ENCODE measurements around the gene ANKUB1. TPM values are rescaled to one million over a fixed set of nuclear protein-coding genes. Genes with fewer than 3 reads are reported as not detected.

Gene ANKUB1
- total and polyA plus RNA-seq, 8 donors = not detected

DNA sequence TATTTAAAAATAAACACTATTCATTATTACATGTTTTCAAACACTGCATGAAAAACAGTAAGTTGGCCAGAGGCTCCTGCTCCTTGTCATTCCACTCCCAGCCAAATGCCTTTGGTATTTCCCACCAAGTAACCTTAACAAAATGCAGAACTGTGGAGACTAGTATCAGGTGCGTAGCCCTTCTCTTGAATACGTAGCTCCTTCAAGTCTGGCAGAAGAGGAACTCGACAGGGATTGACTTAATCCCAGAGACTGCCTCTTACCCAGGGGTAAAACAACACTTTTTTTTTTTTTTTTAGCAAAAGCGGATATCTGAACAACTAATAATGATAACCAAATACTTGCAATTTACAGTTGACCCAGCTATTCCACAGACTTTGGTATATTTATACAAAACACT lies 40.8 kb downstream of the ANKUB1 start:
- no peaks in the 10 kb centered on the region for H3K27me3 ChIP-seq
- TF ChIP-seq POLR2A (IDR thresholded peaks at IDR 0.05) (no peak), POLR2AphosphoS5 (IDR thresholded peaks at IDR 0.05) (no peak), EP300 (IDR thresholded peaks at IDR 0.05) (no peak)
- TF ChIP-seq, protein P1, sequence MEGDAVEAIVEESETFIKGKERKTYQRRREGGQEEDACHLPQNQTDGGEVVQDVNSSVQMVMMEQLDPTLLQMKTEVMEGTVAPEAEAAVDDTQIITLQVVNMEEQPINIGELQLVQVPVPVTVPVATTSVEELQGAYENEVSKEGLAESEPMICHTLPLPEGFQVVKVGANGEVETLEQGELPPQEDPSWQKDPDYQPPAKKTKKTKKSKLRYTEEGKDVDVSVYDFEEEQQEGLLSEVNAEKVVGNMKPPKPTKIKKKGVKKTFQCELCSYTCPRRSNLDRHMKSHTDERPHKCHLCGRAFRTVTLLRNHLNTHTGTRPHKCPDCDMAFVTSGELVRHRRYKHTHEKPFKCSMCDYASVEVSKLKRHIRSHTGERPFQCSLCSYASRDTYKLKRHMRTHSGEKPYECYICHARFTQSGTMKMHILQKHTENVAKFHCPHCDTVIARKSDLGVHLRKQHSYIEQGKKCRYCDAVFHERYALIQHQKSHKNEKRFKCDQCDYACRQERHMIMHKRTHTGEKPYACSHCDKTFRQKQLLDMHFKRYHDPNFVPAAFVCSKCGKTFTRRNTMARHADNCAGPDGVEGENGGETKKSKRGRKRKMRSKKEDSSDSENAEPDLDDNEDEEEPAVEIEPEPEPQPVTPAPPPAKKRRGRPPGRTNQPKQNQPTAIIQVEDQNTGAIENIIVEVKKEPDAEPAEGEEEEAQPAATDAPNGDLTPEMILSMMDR (IDR thresholded peaks at IDR 0.05) = no peak
- intact Hi-C loops (cut with DNase I; ENCODE audit: low total_unique reads) = no loop called here
- 8 to 14% (median 9%) methylated on average over 4 of the region's 4 CpGs for WGBS, 5 donors
- H3K36me3 ChIP-seq = peaks cover 18 to 42% (median 38%) of the 10 kb centered on the region in 4 donors
- peaks cover 0 to 26% (median 18%) of the 10 kb centered on the region in 4 donors for H3K4me1 ChIP-seq
- DNase-seq = peak in 1 of 2 donors; percentile 17
- H3K27ac ChIP-seq = peak overlapping the region in 4 of 5 donors; percentile 83 to 88 (median 86)
- H3K9me3 ChIP-seq = no peaks in the 10 kb centered on the region
- H3K4me3 ChIP-seq = peak overlapping the region; percentile 88 to 92 (median 90)

DNA sequence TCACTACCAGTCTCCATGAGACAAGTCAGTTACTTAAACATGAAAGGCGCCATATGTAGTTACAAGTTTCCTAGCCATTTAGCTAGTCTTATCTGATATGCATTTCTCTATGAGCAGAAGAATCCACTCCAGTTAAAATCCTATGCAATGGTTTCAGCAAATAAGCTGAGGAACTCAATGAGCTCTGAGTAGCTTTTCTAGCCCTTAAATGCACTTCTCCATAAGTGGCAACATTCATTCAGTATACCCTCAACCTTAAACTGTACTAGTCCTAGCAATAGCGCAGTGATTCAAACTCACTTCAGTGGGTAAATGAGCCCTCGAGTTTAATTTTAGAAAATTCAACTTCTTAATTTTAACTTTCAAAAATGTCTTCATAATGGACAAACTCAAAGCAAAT lies 47.7 kb downstream of the ANKUB1 start:
- WGBS, 5 donors = 92 to 99% (median 98%) methylated on average over 3 of the region's 3 CpGs
- intact Hi-C loops (cut with DNase I; ENCODE audit: low total_unique reads) = no loop called here

DNA sequence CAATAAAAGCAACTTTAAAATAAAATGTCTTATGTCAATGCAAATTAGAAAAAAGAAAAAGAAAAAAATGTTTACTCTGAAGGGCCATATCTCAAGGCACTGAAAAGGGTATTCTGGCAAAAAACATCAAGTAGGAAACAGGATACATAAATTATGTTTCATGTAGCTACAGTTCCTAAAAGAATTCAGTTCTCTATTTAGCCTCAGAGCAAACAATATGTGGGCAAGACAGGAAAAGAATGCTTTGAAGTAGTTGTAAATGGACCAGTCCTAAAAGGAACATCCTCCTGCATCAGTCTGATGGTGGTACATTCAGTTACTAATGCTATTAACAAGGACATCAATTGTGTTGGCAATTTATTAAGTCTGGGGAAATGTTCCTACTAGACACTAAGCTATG lies 48.2 kb downstream of the ANKUB1 start:
- H3K27me3 ChIP-seq = no peaks in the 10 kb centered on the region
- H3K4me3 ChIP-seq = no peak overlapping the region
- no peaks in the 10 kb centered on the region for H3K9me3 ChIP-seq
- intact Hi-C loops (cut with DNase I; ENCODE audit: low total_unique reads) = no loop called here
- DNase-seq = no peak
- peaks cover 0 to 5% (median 2%) of the 10 kb centered on the region in 4 donors for H3K4me1 ChIP-seq
- H3K36me3 ChIP-seq = peaks cover 28 to 99% (median 90%) of the 10 kb centered on the region in 4 donors
- no peak for TF ChIP-seq EP300 (IDR thresholded peaks at IDR 0.05)
- TF ChIP-seq POLR2A (IDR thresholded peaks at IDR 0.05) = no peak
- TF ChIP-seq, protein P1 (IDR thresholded peaks at IDR 0.05) = no peak
- TF ChIP-seq POLR2AphosphoS5 (IDR thresholded peaks at IDR 0.05) = no peak
- no peak overlapping the region for H3K27ac ChIP-seq

More for the DNA sequence above, 47.7 kb downstream of the ANKUB1 start:
- no peaks in the 10 kb centered on the region for H3K9me3 ChIP-seq
- peaks cover 28 to 100% (median 90%) of the 10 kb centered on the region in 4 donors for H3K36me3 ChIP-seq
- peaks cover 0 to 5% (median under 1%) of the 10 kb centered on the region in 4 donors for H3K4me1 ChIP-seq
- H3K27me3 ChIP-seq = no peaks in the 10 kb centered on the region
- H3K4me3 ChIP-seq = no peak overlapping the region
- TF ChIP-seq EP300 (IDR thresholded peaks at IDR 0.05) (no peak), POLR2A (IDR thresholded peaks at IDR 0.05) (no peak), POLR2AphosphoS5 (IDR thresholded peaks at IDR 0.05) (no peak)
- TF ChIP-seq, protein P1 (IDR thresholded peaks at IDR 0.05) = no peak
- H3K27ac ChIP-seq = no peak overlapping the region
- no peak for DNase-seq

DNA sequence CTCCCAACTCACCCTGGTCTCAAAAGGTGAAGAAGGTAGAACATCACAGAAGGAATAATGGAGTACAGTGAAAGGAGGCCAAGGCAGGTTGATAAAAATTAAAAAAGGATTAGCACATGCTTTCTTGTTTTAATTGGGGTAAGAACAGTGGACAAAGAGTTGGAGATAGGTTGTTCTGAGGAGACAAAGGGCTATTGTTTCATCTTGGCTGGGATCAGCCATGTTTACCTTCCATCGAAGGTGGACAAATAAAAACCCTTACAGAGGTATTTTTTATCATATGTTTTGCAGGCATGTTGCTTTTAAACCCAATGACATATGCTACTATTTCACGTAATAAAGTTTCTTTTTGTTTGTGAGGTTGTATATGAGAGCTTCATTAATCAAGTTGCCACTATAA lies 53.0 kb downstream of the ANKUB1 start:
- DNase-seq = no peak
- peaks cover 0 to 14% (median 5%) of the 10 kb centered on the region in 4 donors for H3K4me1 ChIP-seq
- TF ChIP-seq EP300 (IDR thresholded peaks at IDR 0.05) (no peak), POLR2A (IDR thresholded peaks at IDR 0.05) (no peak)
- peak overlapping the region in 1 of 5 donors; percentile 38 for H3K27ac ChIP-seq
- H3K4me3 ChIP-seq = no peak overlapping the region
- no peaks in the 10 kb centered on the region for H3K27me3 ChIP-seq
- no peaks in the 10 kb centered on the region for H3K9me3 ChIP-seq
- peaks cover 6 to 56% (median 46%) of the 10 kb centered on the region in 4 donors for H3K36me3 ChIP-seq
- intact Hi-C loops (cut with DNase I; ENCODE audit: low total_unique reads) = no loop called here
- whole genome bisulfite sequencing, 5 donors = 35 to 63% (median 40%) methylated on average over 2 of the region's 2 CpGs

DNA sequence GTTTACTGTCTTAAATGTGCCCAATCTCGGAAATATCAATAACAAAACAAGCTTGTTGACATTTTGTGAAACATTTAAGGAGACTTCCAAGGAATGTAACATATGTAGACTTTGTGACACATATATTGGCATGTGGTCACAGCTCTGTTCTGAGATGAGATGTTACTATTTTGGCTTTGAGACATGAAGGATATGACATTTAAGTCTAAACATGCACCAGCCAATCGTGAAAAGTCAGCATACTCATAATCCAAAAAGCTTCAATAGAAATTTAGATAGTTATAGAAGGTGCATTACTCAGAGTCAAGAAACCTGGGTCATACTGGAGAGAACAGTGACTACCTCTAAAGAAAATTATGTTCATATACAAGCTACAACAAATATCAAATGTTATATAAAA lies 53.5 kb downstream of the ANKUB1 start:
- 40 to 75% (median 65%) methylated on average over 2 of the region's 2 CpGs for WGBS, 5 donors
- no peak for DNase-seq
- Histone ChIP-seq H3K27ac (peak overlapping the region in 1 of 5 donors; percentile 38), H3K27me3 (no peaks in the 10 kb centered on the region), H3K4me3 (no peak overlapping the region), H3K36me3 (peaks cover under 1 to 51% (median 42%) of the 10 kb centered on the region in 4 donors), H3K9me3 (no peaks in the 10 kb centered on the region), H3K4me1 (peaks cover 0 to 12% (median 5%) of the 10 kb centered on the region in 4 donors)
- intact Hi-C loops (cut with DNase I; ENCODE audit: low total_unique reads) = no loop called here
- TF ChIP-seq, protein P1 (IDR thresholded peaks at IDR 0.05) = no peak
- TF ChIP-seq EP300 (IDR thresholded peaks at IDR 0.05) (no peak), POLR2AphosphoS5 (IDR thresholded peaks at IDR 0.05) (no peak), POLR2A (IDR thresholded peaks at IDR 0.05) (no peak)
